ENCODE data around the gene AK5.

GRCh38 chr1:77465139-77465538 is 183.3 kb downstream of the AK5 start:
- TF ChIP-seq CTCF (conservative IDR thresholded peaks at IDR 0.05; ENCODE audit: low read depth, low read length) (no peak), EZH2 (IDR thresholded peaks at IDR 0.05; ENCODE audit: low read length, unreplicated experiment) (no peak)
